Activated CD8-positive, alpha-beta memory T cell treated with anti-CD3 and anti-CD28 coated beads for 4 hours (primary cell): ENCODE results near the gene ODC1.

Experiments used
- DNase-seq, 2 donors: peaks; one replicate each; pipeline ENCODE4 v3.0.0-alpha.2; 2020; ENCODE audit warnings: low read depth in 2 of 2

ODC1 gene

GRCh38 chr2:10433947-10434885, 13.9 kb downstream of the ODC1 start:
- DNase-seq = no peak

GRCh38 chr2:10433264-10433946, 14.7 kb downstream of the ODC1 start:
- DNase-seq = no peak

GRCh38 chr2:10432311-10433181, 15.6 kb downstream of the ODC1 start:
- DNase-seq = no peak

- DNase-seq = no peak
Observed at GRCh38 chr2:10431797-10432196, 16.3 kb downstream of the ODC1 start.

GRCh38 chr2:10430886-10431622, 17.1 kb downstream of the ODC1 start:
- no peak for DNase-seq

DNA sequence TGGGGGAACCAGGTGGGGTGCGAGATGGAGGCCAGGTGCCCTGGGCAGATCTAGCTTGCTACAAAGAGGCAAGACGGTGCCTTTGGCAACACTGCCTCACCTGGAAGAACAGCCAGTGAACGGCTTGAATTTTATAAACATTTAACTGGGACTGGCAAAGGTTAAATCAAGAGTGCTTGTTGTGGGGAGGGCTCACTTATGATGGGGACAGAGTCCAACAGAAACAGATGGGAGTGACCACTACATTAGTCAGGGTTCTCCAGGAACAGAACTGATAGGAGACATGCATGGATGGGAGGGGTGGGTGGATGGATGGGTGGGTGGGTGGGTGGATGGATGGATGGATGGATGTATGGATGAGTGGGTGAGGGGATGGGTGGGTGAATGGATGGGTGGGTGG, 19.2 kb downstream of the ODC1 start:
- no peak for DNase-seq

DNA sequence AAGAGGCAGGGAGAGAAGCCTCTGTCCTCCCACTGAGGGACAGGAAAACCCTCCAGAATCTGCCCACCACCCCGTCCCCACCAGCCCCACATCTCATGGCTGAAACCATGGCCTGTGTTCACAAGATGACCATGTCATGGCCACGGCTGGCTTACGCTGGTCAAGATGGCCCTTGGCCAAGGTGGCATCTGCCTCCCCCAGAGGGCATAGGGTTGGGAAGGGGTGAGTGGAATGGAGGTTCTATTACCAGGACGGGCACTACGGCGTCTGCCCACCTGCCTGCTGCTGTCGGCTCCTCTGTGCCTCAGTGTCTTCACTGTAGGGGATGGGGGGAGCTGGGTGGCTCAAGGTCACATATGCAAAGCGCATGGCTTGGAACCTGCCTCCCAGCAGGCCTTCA, 19.8 kb downstream of the ODC1 start:
- no peak for DNase-seq

DNA sequence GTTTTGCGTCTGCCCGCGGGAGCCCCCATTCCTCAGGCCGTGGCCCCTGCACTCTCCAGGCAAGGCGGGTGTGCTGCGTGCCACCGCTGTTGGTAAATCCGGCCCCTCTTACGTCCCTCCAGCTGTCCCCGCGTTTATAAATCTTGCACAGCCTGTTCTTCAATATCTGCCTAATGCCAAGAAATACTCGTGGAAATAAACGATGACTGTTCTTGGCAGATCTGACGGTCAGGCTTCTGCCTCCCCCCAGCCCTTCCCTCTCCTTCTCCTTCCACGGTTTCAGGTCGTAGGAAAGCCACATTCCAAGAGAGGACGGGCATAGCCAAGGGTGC, 20.5 kb downstream of the ODC1 start:
- no peak for DNase-seq

- DNase-seq = no peak
Observed at GRCh38 chr2:10426726-10427617, 21.2 kb downstream of the ODC1 start.

DNA sequence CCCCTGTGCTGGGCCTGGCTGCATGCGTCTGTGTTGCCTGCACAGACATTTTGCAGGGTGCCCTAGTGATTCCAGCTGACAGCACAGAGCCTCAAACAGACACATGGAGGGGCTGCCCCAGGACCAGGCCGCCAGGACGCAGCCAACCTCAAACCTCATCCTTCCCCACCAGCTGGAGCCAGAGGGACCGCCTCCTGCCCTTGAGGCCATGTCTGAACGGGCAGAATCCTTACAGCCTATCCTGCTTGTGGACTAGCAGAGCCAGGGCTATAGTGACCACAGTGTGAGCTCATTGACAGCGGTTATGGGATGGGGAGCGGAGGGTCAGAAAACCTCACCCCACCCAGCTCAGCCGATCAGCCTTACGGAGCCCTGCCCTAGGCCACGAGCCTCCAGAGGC, 22.4 kb downstream of the ODC1 start:
- no peak for DNase-seq

DNA sequence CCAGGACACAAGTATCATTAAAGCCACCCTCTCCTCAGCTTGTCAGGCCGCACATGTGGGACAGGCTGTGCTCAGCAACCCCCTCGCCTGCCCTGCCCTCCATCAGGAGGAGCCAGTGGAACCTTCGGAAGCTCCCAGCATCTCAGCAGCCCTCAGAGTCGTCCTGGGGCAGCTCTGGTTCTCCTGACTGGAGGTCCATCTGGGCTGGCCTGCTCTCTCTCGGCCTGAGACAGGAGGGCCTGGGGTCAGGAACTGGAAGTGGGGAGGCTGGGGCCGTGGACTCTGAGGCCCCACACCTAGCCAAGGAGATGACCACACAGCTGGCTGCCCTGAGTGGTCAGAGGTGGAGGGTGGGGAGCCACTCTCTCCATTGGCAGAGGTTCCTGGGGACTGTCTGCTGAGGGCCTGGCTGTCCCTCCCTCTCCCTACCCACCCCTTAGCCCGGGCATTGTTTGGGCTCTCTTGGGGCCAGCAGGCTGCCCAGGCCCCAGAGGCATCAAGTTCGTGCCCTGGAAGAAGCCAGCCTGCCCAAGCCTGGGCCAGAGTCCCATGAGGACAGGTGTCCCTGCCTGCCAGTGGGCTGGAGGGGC, 23.1 kb downstream of the ODC1 start:
- DNase-seq = no peak

- DNase-seq = no peak
Observed at GRCh38 chr2:10424051-10424450, 24.1 kb downstream of the ODC1 start.

DNA sequence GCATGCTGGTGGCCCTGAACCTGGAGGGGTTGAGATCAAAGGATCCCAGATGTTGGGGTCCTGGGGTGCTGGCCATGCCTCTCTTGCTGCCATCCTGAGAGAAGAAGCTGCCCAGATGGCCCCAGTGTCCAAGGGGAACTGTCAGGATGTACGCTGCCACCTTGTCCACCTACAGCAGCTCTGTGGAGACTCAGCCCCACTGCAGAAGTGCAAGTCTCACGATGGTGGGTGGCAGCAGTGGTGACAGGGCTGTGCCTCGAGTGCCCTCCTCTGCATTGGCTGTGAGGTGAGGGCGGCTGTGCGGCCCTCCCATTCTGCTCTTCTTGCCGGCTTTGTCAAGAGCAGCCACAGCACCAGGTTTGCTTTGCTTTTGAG, 24.7 kb downstream of the ODC1 start:
- no peak for DNase-seq

DNA sequence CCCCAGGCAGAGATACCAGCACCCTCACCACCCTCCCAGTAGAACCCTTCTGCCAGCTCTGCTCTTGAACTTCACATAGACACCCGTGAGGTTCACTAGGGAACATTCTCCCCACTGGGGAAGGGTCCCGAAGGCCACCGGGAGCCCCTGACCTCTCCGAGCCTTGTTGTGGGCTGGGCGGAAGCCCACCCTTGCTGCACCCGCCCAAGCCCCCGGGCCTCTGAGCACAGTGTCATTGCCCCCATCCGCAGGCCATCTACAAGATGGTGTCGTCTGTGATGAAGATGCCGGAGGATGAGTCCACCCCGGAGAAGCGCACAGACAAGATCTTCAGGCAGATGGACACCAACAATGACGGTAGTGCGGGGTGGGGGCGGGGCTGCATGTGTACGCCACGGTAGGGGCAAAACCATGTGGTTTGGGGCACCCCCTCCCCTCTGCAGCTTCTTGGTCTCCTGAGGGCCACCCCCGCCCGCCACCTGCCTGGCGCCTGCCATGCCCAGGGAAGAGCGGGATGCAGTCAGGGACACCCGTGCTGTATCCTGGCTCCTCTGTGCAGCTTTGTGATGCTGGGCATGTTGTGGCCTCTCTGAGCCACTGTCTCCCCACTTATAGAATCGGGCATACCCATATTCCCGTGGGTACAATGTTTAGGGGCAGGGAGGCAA, 25.3 kb downstream of the ODC1 start:
- DNase-seq = no peak

- no peak for DNase-seq
Observed at GRCh38 chr2:10422251-10422650, 25.9 kb downstream of the ODC1 start.

- DNase-seq = no peak
Observed at GRCh38 chr2:10419553-10420257, 28.4 kb downstream of the ODC1 start.

DNA sequence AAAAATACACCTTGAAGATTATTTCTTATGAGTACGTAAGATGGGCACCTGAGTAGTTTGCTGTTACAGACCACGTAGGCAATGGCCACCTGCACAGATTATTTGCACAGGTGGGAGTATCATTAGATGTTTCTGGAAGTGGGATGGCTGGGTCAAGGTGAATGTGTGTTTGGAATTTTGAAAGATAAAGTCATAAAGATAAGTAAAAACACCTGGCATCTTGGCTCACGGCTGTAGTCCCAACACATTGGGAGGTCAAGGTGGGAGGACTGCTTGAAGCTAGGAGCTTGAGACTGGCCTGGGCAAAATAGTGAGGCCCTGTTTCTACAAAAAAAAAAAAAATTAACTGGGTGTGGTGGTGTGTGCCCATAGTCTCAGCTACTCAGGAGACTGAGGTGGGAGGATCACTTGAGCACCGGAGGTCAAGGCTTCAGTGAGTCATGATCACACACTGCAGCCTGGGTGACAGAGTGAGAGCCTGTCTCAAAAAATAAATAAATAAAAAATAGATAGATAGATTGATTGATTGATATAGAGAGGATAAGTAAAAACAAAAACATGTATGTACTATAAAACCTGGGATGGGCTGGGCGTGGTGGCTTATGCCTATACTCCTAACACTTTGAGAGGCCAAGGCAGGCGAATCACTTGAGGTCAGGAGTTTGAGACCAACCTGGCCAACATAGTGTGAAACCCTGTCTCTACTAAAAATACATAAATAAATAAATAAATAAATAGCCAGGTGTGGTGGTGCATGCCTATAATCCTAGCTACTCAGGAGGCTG, 30.4 kb downstream of the ODC1 start:
- no peak for DNase-seq

DNA sequence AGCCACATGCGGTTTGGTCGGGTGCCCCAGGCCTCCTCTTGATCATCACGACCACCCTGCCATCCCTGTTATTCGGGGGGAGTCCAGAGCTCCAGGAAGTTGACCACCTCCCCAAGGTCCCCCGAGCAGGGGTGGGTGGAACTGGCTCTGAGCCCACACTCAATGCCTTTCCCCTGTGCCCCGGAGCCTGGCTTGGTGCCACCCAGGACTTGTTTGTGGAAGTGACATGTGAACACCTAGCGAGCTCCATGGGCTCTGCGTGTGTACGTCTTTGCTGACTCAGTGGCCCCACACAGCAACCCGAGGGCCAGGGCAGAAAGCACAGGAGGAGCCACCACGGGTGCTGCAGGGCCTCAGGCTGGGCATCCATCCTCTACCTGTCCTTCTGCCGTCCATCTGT, 32.5 kb downstream of the ODC1 start:
- DNase-seq = no peak
